Prostate gland (tissue), 2 donors: ENCODE measurements around the gene SRMS.

Experiments used
- POLR2A ChIP-seq: fragments of 450-650 bp; IDR thresholded peaks from one replicate; pipeline ENCODE4 v1.6.1; 2016; ENCODE audit warnings: antibody characterized with exemption, mild to moderate bottlenecking
- POLR2AphosphoS5 ChIP-seq: sonication (generic); formaldehyde crosslinking; IDR thresholded peaks from one replicate; pipeline ENCODE4 v1.6.1; 2017; ENCODE audit warnings: antibody characterized with exemption
- TF ChIP-seq, protein P1 (sequence below), 4 experiments: fragments of 200-600 bp in 2 of 4; fragments of 450-650 bp in 2 of 4; sonication (generic) in 2 of 4; IDR thresholded peaks; 1 replicate in 3 of 4; 2 replicates in 1 of 4; pipeline ENCODE4 v1.5.1; 2016 to 2019; ENCODE audit warnings: antibody characterized with exemption in 4 of 4, mild to moderate bottlenecking in 2 of 4, moderate library complexity in 2 of 4

DNA sequence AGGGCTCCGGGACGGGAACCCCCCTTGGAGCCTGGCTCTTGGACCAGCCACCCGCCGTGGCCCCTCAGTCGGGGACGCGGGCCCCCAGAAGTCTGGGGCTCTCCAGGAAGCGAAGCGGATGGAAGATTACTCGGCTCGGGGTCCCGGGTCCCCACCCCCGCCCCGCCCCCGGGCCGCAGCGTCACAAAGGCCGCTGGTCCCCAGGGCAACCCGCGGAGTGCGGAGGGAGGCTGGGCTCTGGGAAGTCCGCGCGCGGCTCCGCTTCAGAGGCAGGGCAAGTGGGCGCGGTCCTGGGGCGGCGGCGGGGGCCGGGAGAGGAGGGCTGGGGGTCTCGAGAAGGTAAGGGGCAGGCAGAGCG, 6.4 kb upstream of the SRMS start, which contains the start of gene FNDC11:
- TF ChIP-seq, protein P1, sequence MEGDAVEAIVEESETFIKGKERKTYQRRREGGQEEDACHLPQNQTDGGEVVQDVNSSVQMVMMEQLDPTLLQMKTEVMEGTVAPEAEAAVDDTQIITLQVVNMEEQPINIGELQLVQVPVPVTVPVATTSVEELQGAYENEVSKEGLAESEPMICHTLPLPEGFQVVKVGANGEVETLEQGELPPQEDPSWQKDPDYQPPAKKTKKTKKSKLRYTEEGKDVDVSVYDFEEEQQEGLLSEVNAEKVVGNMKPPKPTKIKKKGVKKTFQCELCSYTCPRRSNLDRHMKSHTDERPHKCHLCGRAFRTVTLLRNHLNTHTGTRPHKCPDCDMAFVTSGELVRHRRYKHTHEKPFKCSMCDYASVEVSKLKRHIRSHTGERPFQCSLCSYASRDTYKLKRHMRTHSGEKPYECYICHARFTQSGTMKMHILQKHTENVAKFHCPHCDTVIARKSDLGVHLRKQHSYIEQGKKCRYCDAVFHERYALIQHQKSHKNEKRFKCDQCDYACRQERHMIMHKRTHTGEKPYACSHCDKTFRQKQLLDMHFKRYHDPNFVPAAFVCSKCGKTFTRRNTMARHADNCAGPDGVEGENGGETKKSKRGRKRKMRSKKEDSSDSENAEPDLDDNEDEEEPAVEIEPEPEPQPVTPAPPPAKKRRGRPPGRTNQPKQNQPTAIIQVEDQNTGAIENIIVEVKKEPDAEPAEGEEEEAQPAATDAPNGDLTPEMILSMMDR (IDR thresholded peaks at IDR 0.05) = no peak
- TF ChIP-seq POLR2A (no peak), POLR2AphosphoS5 (no peak)
